ENCODE results near the gene EIF4B. TPM values are rescaled to one million over a fixed set of nuclear protein-coding genes. Genes with fewer than 3 reads are reported as not detected.

EIF4B gene
- total and polyA plus RNA-seq, 9 of the 15 experiments (the other 6 are each of a cell fraction or from before 2014, with no cell fraction given) = 138 to 669 (median 552) TPM

GRCh38 chr12:52980650-52981423 is 25.4 kb upstream of the EIF4B start (continued):
- peak; percentile 77; the same call in 1 of the 2 replicates for TF ChIP-seq ADNP (tag; IDR thresholded peaks at IDR 0.05)
- TF ChIP-seq ETV5 (CRISPR knock-in tag; IDR thresholded peaks at IDR 0.05; ENCODE audit: low read depth) = 0 out of 2 replicates have a peak, but pooled peaks have one; percentile 47
- peak; percentile 38; the same call in 1 of the 2 replicates for TF ChIP-seq TRIM28 (IDR thresholded peaks at IDR 0.05)
- TF ChIP-seq UBTF (IDR thresholded peaks at IDR 0.05; ENCODE audit: borderline replicate concordance in 1 of 2, low read depth in 2 of 2, low read length in 2 of 2) = peak in 1 of 2 experiments; percentile 59; a peak in 1 of 4 replicates
- no peak for TF ChIP-seq NFYB (IDR thresholded peaks at IDR 0.05; ENCODE audit: extremely low read depth, insufficient read length)
- TF ChIP-seq SMARCA4 (IDR thresholded peaks at IDR 0.05) = no peak
- peak; percentile 6 for TF ChIP-seq POLR3A (IDR thresholded peaks at IDR 0.05; ENCODE audit: borderline replicate concordance, extremely low read depth, insufficient read depth, insufficient read length)
- peak; percentile 55; the same call in 1 of the 2 replicates for TF ChIP-seq ZNF24 (IDR thresholded peaks at IDR 0.05)
- TF ChIP-seq RCOR1 (IDR thresholded peaks at IDR 0.05; ENCODE audit: borderline replicate concordance in 1 of 2, low read depth in 2 of 2, low read length in 2 of 2) = peak in 1 of 2 experiments; percentile 66; a peak in 2 of 4 replicates
- peak; percentile 32; the same call in 1 of the 2 replicates for TF ChIP-seq CREM (IDR thresholded peaks at IDR 0.05; ENCODE audit: low read depth)
- no peak for TF ChIP-seq CREB1 (IDR thresholded peaks at IDR 0.05)
- TF ChIP-seq CREB1 (CRISPR knock-in tag; IDR thresholded peaks at IDR 0.05) = peak; percentile 67; the same call in 1 of the 2 replicates
- peak; percentile 57; the same call in 1 of the 2 replicates for TF ChIP-seq TARDBP (IDR thresholded peaks at IDR 0.05)
- peak; percentile 60; the same call in 1 of the 2 replicates for TF ChIP-seq HDAC2 (IDR thresholded peaks at IDR 0.05)
- TF ChIP-seq CC2D1A (IDR thresholded peaks at IDR 0.05) = peak; percentile 93
- TF ChIP-seq KLF13 (tag; IDR thresholded peaks at IDR 0.05; ENCODE audit: borderline replicate concordance, low read depth) = no peak
- 0 out of 2 replicates have a peak, but pooled peaks have one; percentile 18 for TF ChIP-seq MAFF (IDR thresholded peaks at IDR 0.05; ENCODE audit: low read length)
- TF ChIP-seq FOSL1 (tag; conservative IDR thresholded peaks at IDR 0.05) = peak; percentile 31; the same call in 1 of the 2 replicates
- peak; percentile 99 to 100 (median 99) for TF ChIP-seq CTCF (IDR thresholded peaks at IDR 0.05 in 2 of 3, conservative IDR thresholded peaks at IDR 0.05 in 1 of 3; ENCODE audit: insufficient read depth in 2 of 3, low read depth in 1 of 3, low read length in 3 of 3)
- peak; percentile 57; the same call in 1 of the 2 replicates for TF ChIP-seq JUN (IDR thresholded peaks at IDR 0.05; ENCODE audit: borderline replicate concordance, low read depth, low read length)
- no peak for TF ChIP-seq JUN (CRISPR knock-in tag; IDR thresholded peaks at IDR 0.05; ENCODE audit: borderline replicate concordance)
- peak; percentile 34; the same call in 1 of the 2 replicates for TF ChIP-seq MTA3 (IDR thresholded peaks at IDR 0.05; ENCODE audit: borderline replicate concordance)
- peak; percentile 77; the same call in 1 of the 2 replicates for TF ChIP-seq JUND (IDR thresholded peaks at IDR 0.05; ENCODE audit: borderline replicate concordance, low read depth, low read length)
- peak; percentile 77; the same call in 1 of the 3 replicates for TF ChIP-seq JUND (tag; IDR thresholded peaks at IDR 0.05; ENCODE audit: borderline replicate concordance, low read depth, low read length)
- peak; percentile 83; the same call in 1 of the 2 replicates for TF ChIP-seq CTBP1 (IDR thresholded peaks at IDR 0.05; ENCODE audit: borderline replicate concordance)
